ENCODE data around the gene ALDH3B1. TPM values are rescaled to one million over a fixed set of nuclear protein-coding genes. Genes with fewer than 3 reads are reported as not detected.
A peak's percentile ranks its signal among the peaks of the same experiment; 100 is the strongest.

ALDH3B1 gene
- total RNA-seq, 1 experiment from 2014 or later, result 41.6 TPM

GRCh38 chr11:68050371-68050841 is 40.3 kb downstream of the ALDH3B1 start:
- Mint-ChIP-seq H3K27ac (ENCODE audit: unreplicated experiment) (no peak overlapping the region), H3K4me3 (ENCODE audit: low read depth, unreplicated experiment) (no peak overlapping the region), H3K4me1 (ENCODE audit: low read depth, unreplicated experiment) (no peaks in the 10 kb centered on the region), H3K27me3 (ENCODE audit: unreplicated experiment) (no peaks in the 10 kb centered on the region), H3K9me3 (ENCODE audit: low read depth, unreplicated experiment) (no peaks in the 10 kb centered on the region), H3K36me3 (ENCODE audit: insufficient read depth, unreplicated experiment) (peaks cover 56% of the 10 kb centered on the region)
- TF ChIP-seq, protein P1, sequence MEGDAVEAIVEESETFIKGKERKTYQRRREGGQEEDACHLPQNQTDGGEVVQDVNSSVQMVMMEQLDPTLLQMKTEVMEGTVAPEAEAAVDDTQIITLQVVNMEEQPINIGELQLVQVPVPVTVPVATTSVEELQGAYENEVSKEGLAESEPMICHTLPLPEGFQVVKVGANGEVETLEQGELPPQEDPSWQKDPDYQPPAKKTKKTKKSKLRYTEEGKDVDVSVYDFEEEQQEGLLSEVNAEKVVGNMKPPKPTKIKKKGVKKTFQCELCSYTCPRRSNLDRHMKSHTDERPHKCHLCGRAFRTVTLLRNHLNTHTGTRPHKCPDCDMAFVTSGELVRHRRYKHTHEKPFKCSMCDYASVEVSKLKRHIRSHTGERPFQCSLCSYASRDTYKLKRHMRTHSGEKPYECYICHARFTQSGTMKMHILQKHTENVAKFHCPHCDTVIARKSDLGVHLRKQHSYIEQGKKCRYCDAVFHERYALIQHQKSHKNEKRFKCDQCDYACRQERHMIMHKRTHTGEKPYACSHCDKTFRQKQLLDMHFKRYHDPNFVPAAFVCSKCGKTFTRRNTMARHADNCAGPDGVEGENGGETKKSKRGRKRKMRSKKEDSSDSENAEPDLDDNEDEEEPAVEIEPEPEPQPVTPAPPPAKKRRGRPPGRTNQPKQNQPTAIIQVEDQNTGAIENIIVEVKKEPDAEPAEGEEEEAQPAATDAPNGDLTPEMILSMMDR (IDR thresholded peaks at IDR 0.05; ENCODE audit: unreplicated experiment), result no peak
- BruUV-seq (replicated peaks), result no TSS peak
- DNase-seq, result no peak
- CTCF ChIA-PET, result no interaction called here
- intact Hi-C loops (cut with micrococcal nuclease; ENCODE audit: unreplicated experiment), result no loop called here

DNA sequence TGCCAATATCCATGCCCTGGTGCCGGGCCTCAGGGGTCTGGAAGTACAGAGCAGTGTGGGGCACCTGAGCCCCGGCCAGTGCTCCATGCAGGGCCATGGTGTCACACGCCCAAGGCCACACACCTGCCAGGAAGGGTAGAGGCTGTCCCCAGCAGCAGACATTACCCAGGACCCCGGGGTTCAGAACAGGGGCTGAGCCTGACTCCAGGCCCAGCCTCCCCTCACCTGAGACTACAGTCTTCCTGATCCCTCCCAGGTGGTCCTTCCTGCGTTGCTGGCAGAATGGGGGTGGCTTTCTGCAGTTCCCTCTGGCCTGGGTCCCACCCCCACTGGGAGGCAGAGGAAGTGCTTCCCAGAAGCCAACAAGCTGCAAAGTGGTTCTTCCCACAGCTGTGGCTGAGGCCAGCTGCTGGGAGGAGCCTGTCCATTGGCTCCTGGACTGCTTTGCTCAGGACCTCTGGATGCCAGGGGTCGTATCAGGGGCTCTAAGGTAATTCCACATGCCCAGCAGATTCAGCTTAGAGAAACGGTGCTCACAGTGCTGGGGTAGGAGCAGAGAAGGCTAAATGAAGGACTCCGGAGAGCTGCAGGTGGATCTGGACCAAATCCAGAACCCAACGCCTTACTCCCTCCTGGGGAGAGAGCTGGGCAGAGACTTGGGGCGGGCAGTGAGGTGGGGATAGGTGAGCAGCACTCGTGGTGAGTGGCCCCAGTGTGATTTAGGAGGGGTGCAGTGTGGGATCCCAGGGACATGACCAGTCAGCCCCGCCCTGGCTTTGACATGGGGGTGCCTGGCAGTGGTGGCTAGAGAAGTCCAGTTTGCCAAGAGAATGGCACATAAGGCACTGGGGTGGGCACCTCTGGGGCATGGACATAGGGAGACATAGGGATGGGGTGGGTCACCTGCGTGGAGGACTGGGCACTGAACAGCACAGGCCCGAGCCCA is 41.3 kb downstream of the ALDH3B1 start:
- CTCF ChIA-PET, result interaction anchor here (0.6 kb wide), 1 partner anchor 1071 kb away, joined by 5 read pairs; no protein-coding TSS in a partner anchor
- BruUV-seq (replicated peaks), result TSS peak; percentile 21
- Mint-ChIP-seq H3K27ac (ENCODE audit: unreplicated experiment) (peak overlapping the region; percentile 56), H3K4me1 (ENCODE audit: low read depth, unreplicated experiment) (no peaks in the 10 kb centered on the region), H3K27me3 (ENCODE audit: unreplicated experiment) (no peaks in the 10 kb centered on the region), H3K9me3 (ENCODE audit: low read depth, unreplicated experiment) (no peaks in the 10 kb centered on the region), H3K4me3 (ENCODE audit: low read depth, unreplicated experiment) (no peak overlapping the region), H3K36me3 (ENCODE audit: insufficient read depth, unreplicated experiment) (peaks cover 67% of the 10 kb centered on the region)
- TF ChIP-seq, protein P1 (IDR thresholded peaks at IDR 0.05; ENCODE audit: unreplicated experiment), result no peak
- intact Hi-C loops (cut with micrococcal nuclease; ENCODE audit: unreplicated experiment), result no loop called here
- DNase-seq, result no peak

GRCh38 chr11:68052137-68052873 is 42.2 kb downstream of the ALDH3B1 start:
- no peak overlapping the region for H3K4me3 Mint-ChIP-seq (ENCODE audit: low read depth, unreplicated experiment)
- no TSS peak for BruUV-seq (replicated peaks)
- DNase-seq, result no peak
- H3K36me3 Mint-ChIP-seq (ENCODE audit: insufficient read depth, unreplicated experiment), result peaks cover 75% of the 10 kb centered on the region
- peak overlapping the region; percentile 56 for H3K27ac Mint-ChIP-seq (ENCODE audit: unreplicated experiment)
- TF ChIP-seq, protein P1 (IDR thresholded peaks at IDR 0.05; ENCODE audit: unreplicated experiment), result no peak
- H3K4me1 Mint-ChIP-seq (ENCODE audit: low read depth, unreplicated experiment), result no peaks in the 10 kb centered on the region
- intact Hi-C loops (cut with micrococcal nuclease; ENCODE audit: unreplicated experiment), result no loop called here
- no peaks in the 10 kb centered on the region for H3K27me3 Mint-ChIP-seq (ENCODE audit: unreplicated experiment)
- CTCF ChIA-PET, result no interaction called here
- no peaks in the 10 kb centered on the region for H3K9me3 Mint-ChIP-seq (ENCODE audit: low read depth, unreplicated experiment)

DNA sequence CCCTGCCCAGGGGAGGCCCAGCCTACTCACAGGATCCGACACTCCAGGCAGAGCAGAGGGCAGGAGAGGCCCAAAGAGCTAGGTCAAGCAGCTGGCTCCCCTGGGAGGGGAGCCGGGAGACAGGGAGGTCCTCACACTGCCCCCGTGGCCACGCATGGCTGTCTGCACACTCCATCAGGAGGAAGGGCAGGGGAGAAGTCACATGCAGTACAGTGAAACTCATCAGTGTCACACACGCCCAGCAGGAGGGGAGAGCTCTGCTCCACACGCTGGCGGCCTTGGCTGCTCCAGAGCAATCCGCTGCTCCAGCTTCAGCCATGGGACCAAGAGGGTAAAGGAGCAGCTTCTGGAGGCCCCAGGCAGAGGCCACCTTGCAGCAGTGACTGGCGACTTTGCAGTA is 43.0 kb downstream of the ALDH3B1 start:
- no peaks in the 10 kb centered on the region for H3K9me3 Mint-ChIP-seq (ENCODE audit: low read depth, unreplicated experiment)
- no peak overlapping the region for H3K4me3 Mint-ChIP-seq (ENCODE audit: low read depth, unreplicated experiment)
- H3K27ac Mint-ChIP-seq (ENCODE audit: unreplicated experiment), result peak overlapping the region; percentile 39
- intact Hi-C loops (cut with micrococcal nuclease; ENCODE audit: unreplicated experiment), result no loop called here
- H3K27me3 Mint-ChIP-seq (ENCODE audit: unreplicated experiment), result no peaks in the 10 kb centered on the region
- no peak for DNase-seq
- TF ChIP-seq, protein P1 (IDR thresholded peaks at IDR 0.05; ENCODE audit: unreplicated experiment), result no peak
- CTCF ChIA-PET, result no interaction called here
- BruUV-seq (replicated peaks), result no TSS peak
- peaks cover 84% of the 10 kb centered on the region for H3K36me3 Mint-ChIP-seq (ENCODE audit: insufficient read depth, unreplicated experiment)
- no peaks in the 10 kb centered on the region for H3K4me1 Mint-ChIP-seq (ENCODE audit: low read depth, unreplicated experiment)

All from Calu3 (cell line).